ENCODE data around the gene TMEM63C. TPM values are rescaled to one million over a fixed set of nuclear protein-coding genes. Genes with fewer than 3 reads are reported as not detected.

Gene TMEM63C
- total and polyA plus RNA-seq, 2 donors (not counting 3 experiments of a cell fraction or from before 2014, with no cell fraction given): not detected

DNA sequence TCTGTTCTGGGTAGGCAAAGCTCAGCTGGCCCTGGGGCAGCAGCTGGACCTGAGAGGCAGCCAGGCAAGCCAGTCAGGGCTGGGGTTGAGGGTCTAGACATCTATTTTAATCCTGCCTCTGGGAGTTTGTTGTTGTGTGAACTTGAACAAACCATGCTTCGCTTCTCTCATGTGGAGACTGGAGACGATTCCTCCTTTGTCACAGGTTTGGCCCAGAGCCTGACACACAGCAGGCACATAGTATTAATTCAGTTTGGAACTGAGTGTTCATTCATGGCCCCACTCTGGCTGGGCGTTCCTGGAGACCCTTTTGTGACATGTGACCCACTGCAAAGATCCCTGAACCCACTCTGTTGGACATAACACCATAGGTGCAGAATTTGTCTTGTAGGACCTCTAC, 50.1 kb downstream of the TMEM63C start:
- no peaks in the 10 kb centered on the region for H3K9me3 ChIP-seq (replicated peaks; ENCODE audit: control insufficient read depth, insufficient read depth, low read length)
- dilution Hi-C loops (cut with MboI; ENCODE audit: extremely low pct_ligation_motif_present, low sequenced_read_pairs) (no loop called here), intact Hi-C loops (cut with micrococcal nuclease) (no loop called here)
- ChIA-PET POLR2A (no interaction called here), CTCF (no interaction called here)
- H3K4me1 ChIP-seq (ENCODE audit: control insufficient read depth, extremely low read depth, insufficient read depth, low read length): no peaks in the 10 kb centered on the region
- no peaks in the 10 kb centered on the region for H4K20me1 ChIP-seq (replicated peaks; ENCODE audit: control insufficient read depth, extremely low read depth, insufficient read depth, low read length)
- BruUV-seq (replicated peaks): no TSS peak
- no peak for DNase-seq (ENCODE audit: low read depth, low spot score)
- H3K4me3 ChIP-seq (replicated peaks in 1 of 3; ENCODE audit: insufficient read depth in 1 of 3, low read depth in 1 of 3, low read length in 3 of 3): no peak overlapping the region
- H3K9me1 ChIP-seq (replicated peaks; ENCODE audit: control insufficient read depth, extremely low read depth, insufficient read depth, low read length): no peaks in the 10 kb centered on the region
- H3K27ac ChIP-seq (ENCODE audit: insufficient read depth, low read depth, low read length): no peak overlapping the region
- H3K27me3 ChIP-seq (ENCODE audit: control insufficient read depth in 2 of 2, insufficient read depth in 2 of 2, low read length in 2 of 2): no peaks in the 10 kb centered on the region
- no peaks in the 10 kb centered on the region for H3K79me2 ChIP-seq (ENCODE audit: control insufficient read depth, insufficient read depth, low read length)
- TF ChIP-seq POLR2A (IDR thresholded peaks at IDR 0.05; ENCODE audit: low read depth, low read length) (no peak), FOS (IDR thresholded peaks at IDR 0.05; ENCODE audit: borderline replicate concordance, insufficient read depth, low read length) (no peak)
- H2AFZ ChIP-seq (ENCODE audit: low read depth, low read length): no peak overlapping the region
- no peak overlapping the region for H3K9ac ChIP-seq (replicated peaks; ENCODE audit: extremely low read depth, insufficient read depth, low read length)
- H3K4me2 ChIP-seq (ENCODE audit: insufficient read depth, low read length): no peak overlapping the region
- FAIRE-seq: no peak
- H3K36me3 ChIP-seq (ENCODE audit: control insufficient read depth in 2 of 2, extremely low read depth in 1 of 2, insufficient read depth in 2 of 2, low read length in 2 of 2): no peaks in the 10 kb centered on the region

DNA sequence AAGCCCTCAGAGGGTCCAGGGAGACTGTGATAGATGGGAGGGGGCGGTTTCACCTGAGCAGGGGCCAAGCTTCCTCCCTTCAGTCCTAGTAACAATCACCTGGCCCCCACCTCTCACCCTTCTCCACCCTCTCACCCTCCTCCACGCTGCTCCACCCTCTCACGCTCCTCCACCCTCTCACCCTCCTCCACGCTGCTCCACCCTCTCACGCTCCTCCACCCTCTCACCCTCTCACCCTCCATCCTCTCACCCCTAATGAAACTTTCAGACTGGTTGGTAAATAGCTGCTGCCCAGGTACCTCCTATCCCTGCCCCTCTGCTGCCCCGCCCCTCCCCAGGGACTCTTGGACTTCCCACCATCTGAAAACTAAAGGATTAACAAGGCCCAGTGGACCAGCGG, 55.2 kb downstream of the TMEM63C start:
- no TSS peak for BruUV-seq (replicated peaks)
- Histone ChIP-seq H3K9me1 (replicated peaks; ENCODE audit: control insufficient read depth, extremely low read depth, insufficient read depth, low read length) (no peaks in the 10 kb centered on the region), H4K20me1 (replicated peaks; ENCODE audit: control insufficient read depth, extremely low read depth, insufficient read depth, low read length) (no peaks in the 10 kb centered on the region), H3K4me2 (ENCODE audit: insufficient read depth, low read length) (no peak overlapping the region), H3K79me2 (ENCODE audit: control insufficient read depth, insufficient read depth, low read length) (no peaks in the 10 kb centered on the region), H3K36me3 (ENCODE audit: control insufficient read depth in 2 of 2, extremely low read depth in 1 of 2, insufficient read depth in 2 of 2, low read length in 2 of 2) (no peaks in the 10 kb centered on the region), H3K4me3 (replicated peaks in 1 of 3; ENCODE audit: insufficient read depth in 1 of 3, low read depth in 1 of 3, low read length in 3 of 3) (no peak overlapping the region), H3K27ac (ENCODE audit: insufficient read depth, low read depth, low read length) (no peak overlapping the region), H3K4me1 (ENCODE audit: control insufficient read depth, extremely low read depth, insufficient read depth, low read length) (no peaks in the 10 kb centered on the region), H3K27me3 (ENCODE audit: control insufficient read depth in 2 of 2, insufficient read depth in 2 of 2, low read length in 2 of 2) (no peaks in the 10 kb centered on the region), H3K9ac (replicated peaks; ENCODE audit: extremely low read depth, insufficient read depth, low read length) (no peak overlapping the region), H2AFZ (ENCODE audit: low read depth, low read length) (no peak overlapping the region), H3K9me3 (replicated peaks; ENCODE audit: control insufficient read depth, insufficient read depth, low read length) (no peaks in the 10 kb centered on the region)
- CTCF ChIA-PET: no interaction called here
- no peak for DNase-seq (ENCODE audit: low read depth, low spot score)
- intact Hi-C loops (cut with micrococcal nuclease): no loop called here
- TF ChIP-seq POLR2AphosphoS5 (IDR thresholded peaks at IDR 0.05; ENCODE audit: insufficient read depth, low read depth, low read length): no peak
- TF ChIP-seq GATA2 (IDR thresholded peaks at IDR 0.05; ENCODE audit: insufficient read depth, insufficient read length, low read depth, low read length): no peak
- TF ChIP-seq POLR2A (IDR thresholded peaks at IDR 0.05; ENCODE audit: low read depth, low read length): no peak
- no peak for TF ChIP-seq EZH2 (IDR thresholded peaks at IDR 0.05; ENCODE audit: borderline replicate concordance, low read depth, low read length, severe bottlenecking)
- TF ChIP-seq MYC (IDR thresholded peaks at IDR 0.05; ENCODE audit: low read depth, low read length): no peak
- no peak for TF ChIP-seq JUN (IDR thresholded peaks at IDR 0.05; ENCODE audit: borderline replicate concordance, insufficient read depth, insufficient read length, low read depth)
- TF ChIP-seq, protein P1, sequence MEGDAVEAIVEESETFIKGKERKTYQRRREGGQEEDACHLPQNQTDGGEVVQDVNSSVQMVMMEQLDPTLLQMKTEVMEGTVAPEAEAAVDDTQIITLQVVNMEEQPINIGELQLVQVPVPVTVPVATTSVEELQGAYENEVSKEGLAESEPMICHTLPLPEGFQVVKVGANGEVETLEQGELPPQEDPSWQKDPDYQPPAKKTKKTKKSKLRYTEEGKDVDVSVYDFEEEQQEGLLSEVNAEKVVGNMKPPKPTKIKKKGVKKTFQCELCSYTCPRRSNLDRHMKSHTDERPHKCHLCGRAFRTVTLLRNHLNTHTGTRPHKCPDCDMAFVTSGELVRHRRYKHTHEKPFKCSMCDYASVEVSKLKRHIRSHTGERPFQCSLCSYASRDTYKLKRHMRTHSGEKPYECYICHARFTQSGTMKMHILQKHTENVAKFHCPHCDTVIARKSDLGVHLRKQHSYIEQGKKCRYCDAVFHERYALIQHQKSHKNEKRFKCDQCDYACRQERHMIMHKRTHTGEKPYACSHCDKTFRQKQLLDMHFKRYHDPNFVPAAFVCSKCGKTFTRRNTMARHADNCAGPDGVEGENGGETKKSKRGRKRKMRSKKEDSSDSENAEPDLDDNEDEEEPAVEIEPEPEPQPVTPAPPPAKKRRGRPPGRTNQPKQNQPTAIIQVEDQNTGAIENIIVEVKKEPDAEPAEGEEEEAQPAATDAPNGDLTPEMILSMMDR (IDR thresholded peaks at IDR 0.05; ENCODE audit: extremely low read depth in 1 of 2, insufficient read depth in 1 of 2, low read depth in 1 of 2, low read length in 2 of 2): no peak
- TF ChIP-seq, protein P2, sequence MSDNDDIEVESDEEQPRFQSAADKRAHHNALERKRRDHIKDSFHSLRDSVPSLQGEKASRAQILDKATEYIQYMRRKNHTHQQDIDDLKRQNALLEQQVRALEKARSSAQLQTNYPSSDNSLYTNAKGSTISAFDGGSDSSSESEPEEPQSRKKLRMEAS (IDR thresholded peaks at IDR 0.05; ENCODE audit: insufficient read depth, insufficient read length): no peak
- no peak for TF ChIP-seq FOS (IDR thresholded peaks at IDR 0.05; ENCODE audit: borderline replicate concordance, insufficient read depth, low read length)
- POLR2A ChIA-PET: no interaction called here
- dilution Hi-C loops (cut with MboI; ENCODE audit: extremely low pct_ligation_motif_present, low sequenced_read_pairs): no loop called here
- no peak for FAIRE-seq
